BLaER1 treated with 17β-estradiol and CSF1 and Interleukin-3, amounts not matched to agents 10 nM and 100 nM (cell line): ENCODE data around the gene PTTG1.

Experiments used
- H3K27ac ChIP-seq, 11 experiments: shearing (Covaris generic); formaldehyde crosslinking; 2 replicates each; pipeline ENCODE4 v1.8.1; 2022
- H3K27me3 ChIP-seq, 11 experiments: shearing (Covaris generic); formaldehyde crosslinking; 2 replicates each; pipeline ENCODE4 v1.8.1; 2022
- H3K36me3 ChIP-seq, 11 experiments: shearing (Covaris generic); formaldehyde crosslinking; 2 replicates each; pipeline ENCODE4 v1.8.1; 2022
- H3K4me1 ChIP-seq, 10 experiments: shearing (Covaris generic); formaldehyde crosslinking; 2 replicates each; pipeline ENCODE4 v1.8.1; 2022
- H3K4me2 ChIP-seq, 11 experiments: shearing (Covaris generic); formaldehyde crosslinking; 2 replicates each; pipeline ENCODE4 v1.8.1; 2022
- H3K4me3 ChIP-seq, 10 experiments: shearing (Covaris generic); formaldehyde crosslinking; 2 replicates each; pipeline ENCODE4 v1.8.1; 2022
- H3K9ac ChIP-seq, 11 experiments: shearing (Covaris generic); formaldehyde crosslinking; 2 replicates each; pipeline ENCODE4 v1.8.1; 2022
- H3K9me3 ChIP-seq, 11 experiments: shearing (Covaris generic); formaldehyde crosslinking; replicated peaks in 1 of 11; 2 replicates each; pipeline ENCODE4 v1.8.1; 2022
- H4K20me1 ChIP-seq, 11 experiments: shearing (Covaris generic); formaldehyde crosslinking; 2 replicates each; pipeline ENCODE4 v1.8.1; 2022
- Cebpa-rat ChIP-seq, 11 experiments: shearing (Covaris generic); IDR thresholded peaks; 2 replicates each; pipeline ENCODE4 v1.8.1; 2022

The PTTG1 gene

GRCh38 chr5:160384681-160385080 is 37.0 kb upstream of the PTTG1 start:
- no peak overlapping the region for H3K4me3 ChIP-seq
- H3K36me3 ChIP-seq, result peaks cover 0 to 4% (median 0%) of the 10 kb centered on the region in 11 experiments; a peak in 1 of 22 replicates
- H3K27ac ChIP-seq, result no peak overlapping the region
- no peaks in the 10 kb centered on the region for H3K27me3 ChIP-seq
- H4K20me1 ChIP-seq, result no peaks in the 10 kb centered on the region
- H3K9me3 ChIP-seq, result peaks cover 20 to 26% (median 22%) of the 10 kb centered on the region in 11 experiments
- TF ChIP-seq Cebpa-rat (IDR thresholded peaks at IDR 0.05), result no peak
- H3K4me2 ChIP-seq, result no peak overlapping the region
- H3K9ac ChIP-seq, result no peak overlapping the region
- H3K4me1 ChIP-seq, result peaks cover 0 to 14% (median 6%) of the 10 kb centered on the region in 10 experiments; a peak in 9 of 20 replicates

GRCh38 chr5:160385496-160385895 is 36.2 kb upstream of the PTTG1 start:
- no peaks in the 10 kb centered on the region for H4K20me1 ChIP-seq
- peaks cover 0 to 4% (median 0%) of the 10 kb centered on the region in 11 experiments; a peak in 1 of 22 replicates for H3K36me3 ChIP-seq
- no peak overlapping the region for H3K27ac ChIP-seq
- no peaks in the 10 kb centered on the region for H3K27me3 ChIP-seq
- no peak overlapping the region for H3K4me2 ChIP-seq
- H3K9me3 ChIP-seq, result peaks cover 20 to 26% (median 22%) of the 10 kb centered on the region in 11 experiments
- TF ChIP-seq Cebpa-rat (IDR thresholded peaks at IDR 0.05), result no peak
- no peak overlapping the region for H3K9ac ChIP-seq
- H3K4me3 ChIP-seq, result no peak overlapping the region
- peaks cover 0 to 14% (median 6%) of the 10 kb centered on the region in 10 experiments; a peak in 9 of 20 replicates for H3K4me1 ChIP-seq

- TF ChIP-seq Cebpa-rat (IDR thresholded peaks at IDR 0.05), result no peak
- no peak overlapping the region for H3K4me3 ChIP-seq
- no peak overlapping the region for H3K9ac ChIP-seq
- H3K36me3 ChIP-seq, result peaks cover 0 to 4% (median 0%) of the 10 kb centered on the region in 11 experiments; a peak in 1 of 22 replicates
- H3K4me1 ChIP-seq, result peaks cover 0 to 8% (median under 1%) of the 10 kb centered on the region in 10 experiments; a peak in 9 of 20 replicates
- H4K20me1 ChIP-seq, result no peaks in the 10 kb centered on the region
- H3K27me3 ChIP-seq, result no peaks in the 10 kb centered on the region
- H3K9me3 ChIP-seq, result peaks cover 20 to 26% (median 22%) of the 10 kb centered on the region in 11 experiments
- H3K27ac ChIP-seq, result no peak overlapping the region
- no peak overlapping the region for H3K4me2 ChIP-seq
Observed at GRCh38 chr5:160387445-160387844, 34.2 kb upstream of the PTTG1 start.

- Histone ChIP-seq H3K4me3 (no peak overlapping the region), H3K27ac (no peak overlapping the region), H3K4me1 (0 out of 20 replicates have a peak, but pooled peaks cover 0 to 3% (median 0%) of the 10 kb centered on the region in 10 experiments), H3K27me3 (no peaks in the 10 kb centered on the region), H3K36me3 (peaks cover 0 to 4% (median 0%) of the 10 kb centered on the region in 11 experiments; a peak in 1 of 22 replicates), H3K4me2 (no peak overlapping the region), H3K9ac (no peak overlapping the region), H3K9me3 (peaks cover 20 to 26% (median 22%) of the 10 kb centered on the region in 11 experiments), H4K20me1 (no peaks in the 10 kb centered on the region)
- TF ChIP-seq Cebpa-rat (IDR thresholded peaks at IDR 0.05), result no peak
Observed at GRCh38 chr5:160390787-160391696, 30.6 kb upstream of the PTTG1 start.

- peaks cover 8 to 17% (median 15%) of the 10 kb centered on the region in 10 experiments; a peak in 18 of 20 replicates for H3K4me1 ChIP-seq
- H3K27ac ChIP-seq, result no peak overlapping the region
- H3K36me3 ChIP-seq, result no peaks in the 10 kb centered on the region
- no peaks in the 10 kb centered on the region for H3K27me3 ChIP-seq
- H3K4me3 ChIP-seq, result no peak overlapping the region
- no peaks in the 10 kb centered on the region for H4K20me1 ChIP-seq
- no peak overlapping the region for H3K9ac ChIP-seq
- TF ChIP-seq Cebpa-rat (IDR thresholded peaks at IDR 0.05), result no peak
- H3K9me3 ChIP-seq, result no peaks in the 10 kb centered on the region
- H3K4me2 ChIP-seq, result no peak overlapping the region
Observed at GRCh38 chr5:160395111-160395510, 26.5 kb upstream of the PTTG1 start.

- H3K27ac ChIP-seq, result no peak overlapping the region
- no peak overlapping the region for H3K9ac ChIP-seq
- H3K4me2 ChIP-seq, result no peak overlapping the region
- TF ChIP-seq Cebpa-rat (IDR thresholded peaks at IDR 0.05), result no peak
- H3K27me3 ChIP-seq, result no peaks in the 10 kb centered on the region
- H3K9me3 ChIP-seq, result no peaks in the 10 kb centered on the region
- peaks cover 11 to 22% (median 17%) of the 10 kb centered on the region in 10 experiments; a peak in 18 of 20 replicates for H3K4me1 ChIP-seq
- H3K36me3 ChIP-seq, result peaks cover 12 to 18% (median 14%) of the 10 kb centered on the region in 11 experiments
- no peak overlapping the region for H3K4me3 ChIP-seq
- H4K20me1 ChIP-seq, result no peaks in the 10 kb centered on the region
Observed at GRCh38 chr5:160397492-160397891, 24.2 kb upstream of the PTTG1 start.

- H3K27me3 ChIP-seq, result no peaks in the 10 kb centered on the region
- peak overlapping the region in 10 of 11 experiments; percentile 82 to 95 (median 88); a peak in 14 of 22 replicates for H3K9ac ChIP-seq
- H3K4me2 ChIP-seq, result peak overlapping the region; percentile 83 to 97 (median 93); a peak in 21 of 22 replicates
- no peaks in the 10 kb centered on the region for H4K20me1 ChIP-seq
- peak overlapping the region in 1 of 11 experiments; percentile 85; a peak in 1 of 22 replicates for H3K27ac ChIP-seq
- H3K4me1 ChIP-seq, result peaks cover 11 to 22% (median 17%) of the 10 kb centered on the region in 10 experiments; a peak in 18 of 20 replicates
- peaks cover 26 to 31% (median 27%) of the 10 kb centered on the region in 11 experiments for H3K36me3 ChIP-seq
- no peak for TF ChIP-seq Cebpa-rat (IDR thresholded peaks at IDR 0.05)
- peak overlapping the region; percentile 68 to 83 (median 74); a peak in 15 of 20 replicates for H3K4me3 ChIP-seq
- H3K9me3 ChIP-seq, result no peaks in the 10 kb centered on the region
Observed at GRCh38 chr5:160398806-160399205, 22.8 kb upstream of the PTTG1 start.

- H3K4me1 ChIP-seq, result peaks cover 11 to 22% (median 17%) of the 10 kb centered on the region in 10 experiments; a peak in 18 of 20 replicates
- peak within 1 kb of the TSS; percentile 67 to 89 (median 87) for H3K27ac ChIP-seq
- H3K36me3 ChIP-seq, result peaks cover 34 to 40% (median 36%) of the 10 kb centered on the region in 11 experiments
- no peaks in the 10 kb centered on the region for H3K27me3 ChIP-seq
- TF ChIP-seq Cebpa-rat (IDR thresholded peaks at IDR 0.05), result no peak
- H3K4me2 ChIP-seq, result peak within 1 kb of the TSS; percentile 83 to 97 (median 93)
- H4K20me1 ChIP-seq, result no peaks in the 10 kb centered on the region
- H3K4me3 ChIP-seq, result peak within 1 kb of the TSS; percentile 68 to 83 (median 74)
- peak within 1 kb of the TSS; percentile 82 to 95 (median 88) for H3K9ac ChIP-seq
- H3K9me3 ChIP-seq, result no peaks in the 10 kb centered on the region
Observed at GRCh38 chr5:160399402-160400353, 22.0 kb upstream of the PTTG1 start, which contains the start of gene FAM200C. Gene FAM200C (minus strand): TSS chr5:160400054. CDS start chr5:160395490, 4,564 bp downstream.
